ENCODE measurements around the gene WAPL. TPM values are rescaled to one million over a fixed set of nuclear protein-coding genes. Genes with fewer than 3 reads are reported as not detected.

WAPL gene
- total and polyA plus RNA-seq, 2 of the 13 experiments (the other 11 are each of a cell fraction or from before 2014, with no cell fraction given): 13.2 to 43.5 TPM

- ATAC-seq (no peak), DNase-seq (ENCODE audit: low spot score) (no peak), FAIRE-seq (no peak)
- Histone ChIP-seq H3K9me3 (ENCODE audit: low read length) (no peaks in the 10 kb centered on the region), H3K4me3 (replicated peaks in 1 of 3; ENCODE audit: insufficient read depth in 1 of 3, low read depth in 2 of 3, low read length in 3 of 3) (no peak overlapping the region), H3K36me3 (replicated peaks in 1 of 2; ENCODE audit: control insufficient read depth in 1 of 2, insufficient read depth in 2 of 2, low read length in 2 of 2) (no peaks in the 10 kb centered on the region), H3K4me2 (ENCODE audit: low read depth, low read length) (no peak overlapping the region), H3K9ac (ENCODE audit: insufficient read depth, low read depth, low read length) (no peak overlapping the region), H3K27ac (ENCODE audit: extremely low read length, insufficient read depth, low read length) (no peak overlapping the region), H3K4me1 (ENCODE audit: insufficient read depth, low read length) (peaks cover 40% of the 10 kb centered on the region), H3K79me2 (ENCODE audit: insufficient read depth, low read length) (no peaks in the 10 kb centered on the region), H3K27me3 (ENCODE audit: control insufficient read depth in 1 of 2, insufficient read depth in 2 of 2, low read length in 2 of 2) (no peaks in the 10 kb centered on the region), H4K20me1 (ENCODE audit: insufficient read depth, low read length) (no peaks in the 10 kb centered on the region), H2AFZ (ENCODE audit: low read length) (no peak overlapping the region)
- BruUV-seq (replicated peaks): no TSS peak
- intact Hi-C loops (cut with micrococcal nuclease; ENCODE audit: unreplicated experiment) (loop anchor here (5.0 kb wide), 1 partner anchor 522 kb away; no protein-coding TSS in a partner anchor), in situ Hi-C loops (cut with HindIII; ENCODE audit: extremely low pct_ligation_motif_present, low pct_unique_long_range_greater_than_20kb) (no loop called here)
- ChIA-PET POLR2A (no interaction called here), CTCF (ENCODE audit: low intra/inter-chr PET ratio, low total read pairs) (no interaction called here)
- 76% methylated on average over 3 of the region's 5 CpGs for WGBS (ENCODE audit: low lambda C conversion rate)
- TF ChIP-seq ZNF839 (CRISPR knock-in tag; IDR thresholded peaks at IDR 0.05; ENCODE audit: borderline replicate concordance) (no peak), ZNF33B (CRISPR knock-in tag; IDR thresholded peaks at IDR 0.05) (no peak), AKAP8 (CRISPR knock-in tag; IDR thresholded peaks at IDR 0.05) (no peak), ZNF589 (CRISPR knock-in tag; conservative IDR thresholded peaks at IDR 0.05) (no peak), ZNF333 (CRISPR knock-in tag; IDR thresholded peaks at IDR 0.05; ENCODE audit: borderline replicate concordance) (no peak), SRSF9 (IDR thresholded peaks at IDR 0.05; ENCODE audit: borderline replicate concordance, insufficient read depth, low read depth, low read length, poor library complexity, severe bottlenecking) (no peak)
- TF ChIP-seq, protein P1, sequence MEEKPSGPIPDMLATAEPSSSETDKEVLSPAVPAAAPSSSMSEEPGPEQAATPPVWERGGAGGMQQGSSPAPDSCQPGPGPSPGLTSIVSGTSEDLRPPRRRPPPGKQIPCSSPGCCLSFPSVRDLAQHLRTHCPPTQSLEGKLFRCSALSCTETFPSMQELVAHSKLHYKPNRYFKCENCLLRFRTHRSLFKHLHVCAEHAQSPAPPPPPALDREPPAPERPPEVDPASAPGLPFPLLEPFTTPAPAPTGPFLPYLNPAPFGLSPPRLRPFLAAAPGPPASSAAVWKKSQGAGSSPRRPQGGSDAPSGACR (CRISPR knock-in tag; IDR thresholded peaks at IDR 0.05): no peak
These were observed 106.0 kb downstream of the WAPL start for GRCh38 chr10:86415583-86415982.

DNA sequence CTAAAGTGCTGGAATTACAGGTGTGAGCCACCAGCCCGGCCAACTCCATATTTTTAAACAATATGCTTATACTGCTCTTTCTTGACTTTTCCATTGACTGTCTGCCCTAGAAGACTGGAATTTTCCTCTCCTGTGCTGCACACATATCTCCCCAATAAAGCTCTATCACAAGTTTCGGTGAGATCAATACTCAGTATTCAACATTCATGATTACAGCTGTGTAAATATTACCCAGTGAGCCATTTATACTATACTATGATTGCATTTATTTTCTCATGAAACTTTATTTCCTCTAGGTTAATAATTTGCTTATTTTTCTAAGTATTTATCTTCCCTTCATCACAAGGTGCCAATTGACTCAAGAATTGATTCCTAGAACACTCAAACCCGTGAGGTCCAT, 106.5 kb downstream of the WAPL start:
- ATAC-seq: no peak
- H3K9ac ChIP-seq (ENCODE audit: insufficient read depth, low read depth, low read length): no peak overlapping the region
- H3K79me2 ChIP-seq (ENCODE audit: insufficient read depth, low read length): no peaks in the 10 kb centered on the region
- no peak for DNase-seq (ENCODE audit: low spot score)
- no peaks in the 10 kb centered on the region for H3K27me3 ChIP-seq (ENCODE audit: control insufficient read depth in 1 of 2, insufficient read depth in 2 of 2, low read length in 2 of 2)
- intact Hi-C loops (cut with micrococcal nuclease; ENCODE audit: unreplicated experiment) (loop anchor here (5.0 kb wide), 1 partner anchor 522 kb away; no protein-coding TSS in a partner anchor), in situ Hi-C loops (cut with HindIII; ENCODE audit: extremely low pct_ligation_motif_present, low pct_unique_long_range_greater_than_20kb) (no loop called here)
- 93% methylated on average over 3 of the region's 3 CpGs for WGBS (ENCODE audit: low lambda C conversion rate)
- FAIRE-seq: no peak
- peaks cover 45% of the 10 kb centered on the region for H3K4me1 ChIP-seq (ENCODE audit: insufficient read depth, low read length)
- no peak overlapping the region for H3K27ac ChIP-seq (ENCODE audit: extremely low read length, insufficient read depth, low read length)
- H3K36me3 ChIP-seq (replicated peaks in 1 of 2; ENCODE audit: control insufficient read depth in 1 of 2, insufficient read depth in 2 of 2, low read length in 2 of 2): no peaks in the 10 kb centered on the region
- ChIA-PET POLR2A (no interaction called here), CTCF (ENCODE audit: low intra/inter-chr PET ratio, low total read pairs) (no interaction called here)
- TF ChIP-seq ZNF773 (CRISPR knock-in tag; IDR thresholded peaks at IDR 0.05; ENCODE audit: borderline replicate concordance) (no peak), ZBTB3 (CRISPR knock-in tag; IDR thresholded peaks at IDR 0.05; ENCODE audit: borderline replicate concordance, low read depth) (no peak), CHD2 (IDR thresholded peaks at IDR 0.05; ENCODE audit: low read depth, low read length) (no peak), CAMTA2 (CRISPR knock-in tag; IDR thresholded peaks at IDR 0.05; ENCODE audit: borderline replicate concordance) (no peak)
- H3K4me3 ChIP-seq (replicated peaks in 1 of 3; ENCODE audit: insufficient read depth in 1 of 3, low read depth in 2 of 3, low read length in 3 of 3): no peak overlapping the region
- H4K20me1 ChIP-seq (ENCODE audit: insufficient read depth, low read length): no peaks in the 10 kb centered on the region
- no TSS peak for BruUV-seq (replicated peaks)
- no peak overlapping the region for H2AFZ ChIP-seq (ENCODE audit: low read length)
- no peak overlapping the region for H3K4me2 ChIP-seq (ENCODE audit: low read depth, low read length)
- H3K9me3 ChIP-seq (ENCODE audit: low read length): no peaks in the 10 kb centered on the region
